Testis (tissue), 2 donors: Measurements from ENCODE around the gene CLDN11.
A peak's percentile ranks its signal among the peaks of the same experiment; 100 is the strongest.

ENCODE experiments used
- POLR2A ChIP-seq: fragments of 450-650 bp; IDR thresholded peaks from one replicate; pipeline ENCODE4 v1.6.1; 2017; ENCODE audit warnings: antibody characterized with exemption, mild to moderate bottlenecking, moderate library complexity
- TF ChIP-seq, protein P1 (sequence below), 3 experiments: fragments of 450-650 bp in 2 of 3; fragments of 200-600 bp in 1 of 3; sonication (generic) in 1 of 3; IDR thresholded peaks; one replicate each; pipeline ENCODE4 v1.5.1; 2016 to 2019; ENCODE audit warnings: antibody characterized with exemption in 3 of 3, mild to moderate bottlenecking in 2 of 3, moderate library complexity in 1 of 3

- peak; percentile 52 for TF ChIP-seq POLR2A
- TF ChIP-seq, protein P1, sequence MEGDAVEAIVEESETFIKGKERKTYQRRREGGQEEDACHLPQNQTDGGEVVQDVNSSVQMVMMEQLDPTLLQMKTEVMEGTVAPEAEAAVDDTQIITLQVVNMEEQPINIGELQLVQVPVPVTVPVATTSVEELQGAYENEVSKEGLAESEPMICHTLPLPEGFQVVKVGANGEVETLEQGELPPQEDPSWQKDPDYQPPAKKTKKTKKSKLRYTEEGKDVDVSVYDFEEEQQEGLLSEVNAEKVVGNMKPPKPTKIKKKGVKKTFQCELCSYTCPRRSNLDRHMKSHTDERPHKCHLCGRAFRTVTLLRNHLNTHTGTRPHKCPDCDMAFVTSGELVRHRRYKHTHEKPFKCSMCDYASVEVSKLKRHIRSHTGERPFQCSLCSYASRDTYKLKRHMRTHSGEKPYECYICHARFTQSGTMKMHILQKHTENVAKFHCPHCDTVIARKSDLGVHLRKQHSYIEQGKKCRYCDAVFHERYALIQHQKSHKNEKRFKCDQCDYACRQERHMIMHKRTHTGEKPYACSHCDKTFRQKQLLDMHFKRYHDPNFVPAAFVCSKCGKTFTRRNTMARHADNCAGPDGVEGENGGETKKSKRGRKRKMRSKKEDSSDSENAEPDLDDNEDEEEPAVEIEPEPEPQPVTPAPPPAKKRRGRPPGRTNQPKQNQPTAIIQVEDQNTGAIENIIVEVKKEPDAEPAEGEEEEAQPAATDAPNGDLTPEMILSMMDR (IDR thresholded peaks at IDR 0.05), result peak; percentile 16 to 53 (median 21)
These were observed at the start of gene CLDN11 for GRCh38 chr3:170418422-170419398.
